Astrocyte (in vitro differentiated cells and primary cell): ENCODE results near the gene NCOR2. TPM values are rescaled to one million over a fixed set of nuclear protein-coding genes. Genes with fewer than 3 reads are reported as not detected.
A peak's percentile ranks its signal among the peaks of the same experiment; 100 is the strongest.

ENCODE experiments used
- DNase-seq: peaks from one replicate; pipeline ENCODE4 v3.0.0-alpha.2; 2010; ENCODE audit warnings: low read depth
- FAIRE-seq: peaks from 2 replicates; lab custom pipeline; 2011; peaks lifted over from hg19 to GRCh38; lab: Jason Lieb, UNC
- H2AFZ ChIP-seq: 2 replicates; pipeline ENCODE4 v1.6.0; 2012; ENCODE audit warnings: low read depth, low read length, inconsistent platforms
- H3K27ac ChIP-seq: 2 replicates; pipeline ENCODE4 v1.5.1; 2011; ENCODE audit warnings: low read depth, low read length, inconsistent platforms
- H3K27me3 ChIP-seq: 2 replicates; pipeline ENCODE4 v1.6.0; 2011; ENCODE audit warnings: low read length, inconsistent platforms; ENCODE audit not compliant: insufficient read depth
- H3K36me3 ChIP-seq: 2 replicates; pipeline ENCODE4 v1.5.1; 2011; ENCODE audit warnings: low read length, inconsistent platforms; ENCODE audit not compliant: insufficient read depth
- H3K4me1 ChIP-seq: 2 replicates; pipeline ENCODE4 v1.5.1; 2011; ENCODE audit warnings: low read length, inconsistent platforms; ENCODE audit not compliant: insufficient read depth
- H3K4me2 ChIP-seq: 2 replicates; pipeline ENCODE4 v1.6.0; 2012; ENCODE audit warnings: low read length, inconsistent platforms
- H3K4me3 ChIP-seq: 2 replicates; pipeline ENCODE4 v1.5.1; 2011; ENCODE audit warnings: low read depth, mild to moderate bottlenecking, low read length, inconsistent platforms; ENCODE audit not compliant: insufficient read depth
- H3K79me2 ChIP-seq: 2 replicates; pipeline ENCODE4 v1.6.0; 2012; ENCODE audit warnings: mild to moderate bottlenecking, low read length, inconsistent platforms; ENCODE audit not compliant: insufficient read depth
- H3K9ac ChIP-seq: 2 replicates; pipeline ENCODE4 v1.6.0; 2012; ENCODE audit warnings: mild to moderate bottlenecking, low read length, inconsistent platforms
- H3K9me3 ChIP-seq: 2 replicates; pipeline ENCODE4 v1.5.1; 2012; ENCODE audit warnings: low read depth, mild to moderate bottlenecking, low read length, inconsistent platforms; ENCODE audit not compliant: insufficient read depth
- H4K20me1 ChIP-seq: 2 replicates; pipeline ENCODE4 v1.6.0; 2012; ENCODE audit warnings: low read length, inconsistent platforms; ENCODE audit not compliant: insufficient read depth
- H3K27ac Mint-ChIP-seq: one replicate; pipeline ENCODE4 v1.8.0; 2021; ENCODE audit warnings: mild to moderate bottlenecking, mixed read lengths; ENCODE audit not compliant: unreplicated experiment
- H3K27me3 Mint-ChIP-seq: one replicate; pipeline ENCODE4 v1.8.0; 2021; ENCODE audit warnings: low read depth, mixed read lengths; ENCODE audit not compliant: unreplicated experiment
- H3K36me3 Mint-ChIP-seq: one replicate; pipeline ENCODE4 v1.8.0; 2021; ENCODE audit warnings: low read depth, mixed read lengths; ENCODE audit not compliant: unreplicated experiment
- H3K4me1 Mint-ChIP-seq: one replicate; pipeline ENCODE4 v1.8.0; 2021; ENCODE audit warnings: low read depth, mixed read lengths; ENCODE audit not compliant: unreplicated experiment
- H3K4me3 Mint-ChIP-seq: one replicate; pipeline ENCODE4 v1.8.0; 2021; ENCODE audit warnings: mild to moderate bottlenecking, moderate library complexity, mixed read lengths; ENCODE audit not compliant: unreplicated experiment
- H3K9me3 Mint-ChIP-seq: one replicate; pipeline ENCODE4 v1.8.0; 2021; ENCODE audit warnings: mild to moderate bottlenecking, mixed read lengths; ENCODE audit not compliant: unreplicated experiment
- CTCF ChIP-seq: IDR thresholded peaks from 2 replicates; pipeline ENCODE4 v1.5.1; 2011; ENCODE audit warnings: low read depth, mild to moderate bottlenecking, inconsistent platforms, low read length, moderate library complexity; ENCODE audit not compliant: insufficient read depth
- EZH2 ChIP-seq: IDR thresholded peaks from 2 replicates; pipeline ENCODE4 v1.6.1; 2012; ENCODE audit warnings: mild to moderate bottlenecking, low read length, inconsistent platforms; ENCODE audit not compliant: insufficient read depth
- total RNA-seq: library from RNA; stranded (reverse); gene quantifications from 2 replicates; pipeline ENCODE4 v1.2.1, GENCODE V29; 2021

NCOR2 gene
- total RNA-seq, 1 donor from 2014 or later, result 425 TPM

- FAIRE-seq (no peak), DNase-seq (no peak)
- Histone ChIP-seq H3K36me3 (no peaks in the 10 kb centered on the region), H3K4me3 (no peak overlapping the region), H3K4me1 (peaks cover 36% of the 10 kb centered on the region), H4K20me1 (peaks cover 98% of the 10 kb centered on the region), H3K27ac (no peak overlapping the region), H3K9me3 (no peaks in the 10 kb centered on the region), H3K27me3 (no peaks in the 10 kb centered on the region), H3K9ac (no peak overlapping the region), H3K79me2 (peaks cover 100% of the 10 kb centered on the region), H3K4me2 (no peak overlapping the region), H2AFZ (no peak overlapping the region)
- no peak overlapping the region for H3K27ac Mint-ChIP-seq
- H3K27me3 Mint-ChIP-seq, result no peaks in the 10 kb centered on the region
- H3K4me3 Mint-ChIP-seq, result no peak overlapping the region
- no peaks in the 10 kb centered on the region for H3K9me3 Mint-ChIP-seq
- peaks cover 54% of the 10 kb centered on the region for H3K4me1 Mint-ChIP-seq
- TF ChIP-seq EZH2 (no peak), CTCF (no peak)
- peaks cover 9% of the 10 kb centered on the region for H3K36me3 Mint-ChIP-seq
Measured at GRCh38 chr12:124553862-124554428, 13.5 kb downstream of the NCOR2 start.

- Histone ChIP-seq H3K9me3 (no peaks in the 10 kb centered on the region), H3K4me2 (peak overlapping the region; percentile 3), H3K79me2 (peaks cover 99% of the 10 kb centered on the region), H2AFZ (no peak overlapping the region), H3K4me3 (no peak overlapping the region), H4K20me1 (peaks cover 97% of the 10 kb centered on the region), H3K36me3 (no peaks in the 10 kb centered on the region), H3K9ac (no peak overlapping the region), H3K4me1 (peaks cover 38% of the 10 kb centered on the region), H3K27ac (no peak overlapping the region), H3K27me3 (no peaks in the 10 kb centered on the region)
- DNase-seq, result no peak
- Mint-ChIP-seq H3K4me1 (peaks cover 63% of the 10 kb centered on the region), H3K27ac (peak overlapping the region; percentile 66), H3K27me3 (no peaks in the 10 kb centered on the region), H3K4me3 (no peak overlapping the region), H3K9me3 (no peaks in the 10 kb centered on the region), H3K36me3 (peaks cover 9% of the 10 kb centered on the region)
- TF ChIP-seq CTCF (no peak), EZH2 (no peak)
- no peak for FAIRE-seq
Measured at GRCh38 chr12:124551268-124552144, 15.9 kb downstream of the NCOR2 start.
